HG03045 (cell line): ENCODE data around the gene APCDD1L.

Experiments used
- ATAC-seq: cut with Tn5 transposase; IDR thresholded peaks from one replicate; pipeline ENCODE4 v1.9.1; 2021; ENCODE audit warnings: mild to moderate bottlenecking, moderate library complexity; ENCODE audit not compliant: unreplicated experiment

Gene APCDD1L

GRCh38 chr20:58492795-58493524, 22.2 kb downstream of the APCDD1L start:
- ATAC-seq, result no peak

GRCh38 chr20:58492074-58492718, 23.0 kb downstream of the APCDD1L start:
- no peak for ATAC-seq

GRCh38 chr20:58486207-58486606, 29.0 kb downstream of the APCDD1L start:
- ATAC-seq, result no peak

- no peak for ATAC-seq
Observed at GRCh38 chr20:58485393-58485792, 29.8 kb downstream of the APCDD1L start.

GRCh38 chr20:58483470-58483869, 31.7 kb downstream of the APCDD1L start:
- no peak for ATAC-seq

- no peak for ATAC-seq
Observed at GRCh38 chr20:58483051-58483450, 32.1 kb downstream of the APCDD1L start.

GRCh38 chr20:58482416-58482815, 32.8 kb downstream of the APCDD1L start:
- no peak for ATAC-seq

GRCh38 chr20:58481481-58482021, 33.6 kb downstream of the APCDD1L start:
- no peak for ATAC-seq

GRCh38 chr20:58480551-58481336, 34.5 kb downstream of the APCDD1L start:
- ATAC-seq, result no peak

- no peak for ATAC-seq
Observed at GRCh38 chr20:58479726-58480440, 35.3 kb downstream of the APCDD1L start.

- ATAC-seq, result no peak
Observed at GRCh38 chr20:58478141-58478805, 36.9 kb downstream of the APCDD1L start.

- no peak for ATAC-seq
Observed at GRCh38 chr20:58475466-58475865, 39.7 kb downstream of the APCDD1L start.

- no peak for ATAC-seq
Observed at GRCh38 chr20:58473453-58474425, 41.5 kb downstream of the APCDD1L start.

- no peak for ATAC-seq
Observed at GRCh38 chr20:58472273-58473018, 42.8 kb downstream of the APCDD1L start.

GRCh38 chr20:58471193-58472164, 43.7 kb downstream of the APCDD1L start:
- no peak for ATAC-seq

GRCh38 chr20:58470336-58471192, 44.6 kb downstream of the APCDD1L start:
- no peak for ATAC-seq
